HuH-7 (cell line): ENCODE data around the gene YTHDF1.

Experiments used
- DNase-seq: peaks from one replicate; pipeline ENCODE4 v3.0.0; 2011; ENCODE audit warnings: low spot score

The YTHDF1 gene

GRCh38 chr20:63185215-63185796 lies 30.6 kb downstream of the YTHDF1 start:
- no peak for DNase-seq

GRCh38 chr20:63183422-63184146 lies 32.3 kb downstream of the YTHDF1 start:
- DNase-seq = peak; percentile 92

GRCh38 chr20:63182946-63183415 lies 33.0 kb downstream of the YTHDF1 start:
- no peak for DNase-seq

GRCh38 chr20:63182425-63182824 lies 33.5 kb downstream of the YTHDF1 start:
- DNase-seq = no peak

- DNase-seq = no peak
These were observed 34.7 kb downstream of the YTHDF1 start for GRCh38 chr20:63181226-63181625.

DNA sequence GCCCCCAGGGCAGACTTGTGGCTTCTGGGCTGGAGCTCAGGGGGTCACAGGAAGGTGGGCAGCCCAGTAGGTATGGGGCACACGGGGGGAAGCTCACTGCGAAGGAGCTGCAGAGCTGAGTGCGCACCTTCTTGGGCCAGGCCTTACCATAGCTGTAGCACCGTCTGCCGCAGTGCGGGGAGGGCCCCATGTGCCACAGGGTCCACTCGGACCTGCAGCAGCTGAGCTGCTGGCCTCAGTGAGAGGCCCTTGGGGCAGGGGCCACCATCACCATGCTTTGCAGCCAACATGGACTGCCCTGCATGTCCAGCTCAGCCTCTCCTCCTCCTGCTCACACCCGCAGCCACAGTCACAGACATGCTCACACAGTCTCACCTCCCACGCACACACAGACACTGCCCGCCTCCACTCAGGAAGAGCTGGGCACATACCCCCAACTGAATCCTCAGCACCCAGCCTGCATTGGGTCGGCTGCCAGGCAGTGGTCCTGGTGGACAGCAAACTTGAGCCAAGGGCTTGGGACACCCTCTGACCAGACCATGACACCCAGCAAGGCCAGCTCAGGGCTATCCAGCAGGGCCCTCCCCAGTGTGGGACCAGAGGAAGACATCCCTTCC lies 35.3 kb downstream of the YTHDF1 start:
- DNase-seq = no peak

- DNase-seq = no peak
These were observed 36.0 kb downstream of the YTHDF1 start for GRCh38 chr20:63179687-63180568.

DNA sequence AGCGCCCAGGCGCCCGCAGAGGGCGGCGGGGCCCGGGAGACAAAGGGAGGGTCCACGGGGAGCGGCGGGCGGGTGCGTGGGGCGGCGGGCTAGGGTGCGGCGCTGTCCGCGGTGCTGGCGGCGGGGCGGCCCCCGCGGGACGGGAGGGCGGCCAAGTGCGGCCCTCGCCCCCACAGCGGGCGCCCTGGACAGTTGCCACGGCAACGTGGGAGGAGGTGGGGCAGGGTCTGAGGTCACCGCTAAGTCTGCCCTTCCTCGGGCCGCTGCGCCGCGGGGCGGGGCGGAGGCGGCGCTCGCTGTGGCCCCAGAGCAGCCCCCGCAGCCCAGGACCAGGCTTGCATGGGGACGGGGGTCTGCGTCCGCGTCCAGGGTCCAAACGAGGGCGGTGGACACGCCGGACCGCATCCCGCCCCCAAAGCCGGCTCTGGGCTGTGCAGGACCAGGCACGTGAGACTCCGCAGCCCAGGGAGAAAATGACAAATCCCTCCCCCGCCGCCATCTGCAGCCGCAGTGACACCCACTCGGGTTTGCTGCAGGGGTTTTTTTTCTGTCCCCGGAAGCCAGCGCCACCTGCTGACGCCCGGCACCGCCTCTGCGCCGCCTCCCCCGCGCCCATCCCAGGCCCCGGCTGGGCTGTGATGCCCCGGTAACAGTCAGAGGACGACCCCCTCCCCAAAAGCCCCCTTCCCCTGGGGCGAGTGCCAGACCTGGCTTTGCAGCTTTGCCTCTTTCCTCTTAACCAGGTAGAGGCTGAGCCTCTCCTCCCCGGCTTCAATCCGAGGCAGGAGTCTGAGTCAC lies 36.8 kb downstream of the YTHDF1 start:
- peak; percentile 82 for DNase-seq

DNA sequence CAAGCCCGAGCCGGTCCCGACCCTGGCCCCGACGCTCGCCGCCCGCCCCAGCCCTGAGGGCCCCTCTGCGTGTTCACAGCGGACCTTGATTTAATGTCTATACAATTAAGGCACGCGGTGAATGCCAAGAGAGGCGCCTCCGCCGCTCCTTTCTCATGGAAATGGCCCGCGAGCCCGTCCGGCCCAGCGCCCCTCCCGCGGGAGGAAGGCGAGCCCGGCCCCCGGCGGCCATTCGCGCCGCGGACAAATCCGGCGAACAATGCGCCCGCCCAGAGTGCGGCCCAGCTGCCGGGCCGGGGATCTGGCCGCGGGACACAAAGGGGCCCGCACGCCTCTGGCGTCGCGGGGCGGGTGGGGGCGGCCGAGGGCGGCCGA lies 37.5 kb downstream of the YTHDF1 start:
- DNase-seq = no peak

DNA sequence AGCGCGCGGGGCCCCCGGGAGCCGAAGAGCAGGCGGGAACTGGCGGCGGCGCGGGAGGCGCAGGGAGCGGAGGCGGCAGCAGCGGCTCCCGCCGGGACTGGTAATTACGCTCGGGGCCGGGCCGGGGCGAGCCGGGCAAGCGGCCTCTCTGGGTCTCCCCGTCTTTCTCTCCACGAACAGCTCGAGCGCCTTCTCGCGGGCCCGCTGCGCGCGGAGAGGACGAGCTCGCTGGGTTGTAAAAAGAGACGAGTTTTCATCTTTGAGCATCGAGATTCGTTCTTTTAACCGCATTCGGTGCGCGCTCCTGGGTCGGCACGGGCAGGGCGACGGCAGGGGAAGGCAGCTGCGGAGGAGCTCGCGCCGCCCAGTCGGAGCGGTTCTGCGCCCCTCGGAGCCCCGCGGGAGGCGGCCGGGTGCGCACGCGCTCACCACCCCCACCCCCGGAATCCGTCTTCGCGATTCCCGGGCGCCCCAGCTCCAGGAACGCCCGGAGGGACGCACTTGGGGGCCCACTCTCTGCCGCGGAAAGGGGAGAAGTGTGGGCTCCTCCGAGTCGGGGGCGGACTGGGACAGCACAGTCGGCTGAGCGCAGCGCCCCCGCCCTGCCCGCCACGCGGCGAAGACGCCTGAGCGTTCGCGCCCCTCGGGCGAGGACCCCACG lies 38.0 kb downstream of the YTHDF1 start:
- DNase-seq = no peak

DNA sequence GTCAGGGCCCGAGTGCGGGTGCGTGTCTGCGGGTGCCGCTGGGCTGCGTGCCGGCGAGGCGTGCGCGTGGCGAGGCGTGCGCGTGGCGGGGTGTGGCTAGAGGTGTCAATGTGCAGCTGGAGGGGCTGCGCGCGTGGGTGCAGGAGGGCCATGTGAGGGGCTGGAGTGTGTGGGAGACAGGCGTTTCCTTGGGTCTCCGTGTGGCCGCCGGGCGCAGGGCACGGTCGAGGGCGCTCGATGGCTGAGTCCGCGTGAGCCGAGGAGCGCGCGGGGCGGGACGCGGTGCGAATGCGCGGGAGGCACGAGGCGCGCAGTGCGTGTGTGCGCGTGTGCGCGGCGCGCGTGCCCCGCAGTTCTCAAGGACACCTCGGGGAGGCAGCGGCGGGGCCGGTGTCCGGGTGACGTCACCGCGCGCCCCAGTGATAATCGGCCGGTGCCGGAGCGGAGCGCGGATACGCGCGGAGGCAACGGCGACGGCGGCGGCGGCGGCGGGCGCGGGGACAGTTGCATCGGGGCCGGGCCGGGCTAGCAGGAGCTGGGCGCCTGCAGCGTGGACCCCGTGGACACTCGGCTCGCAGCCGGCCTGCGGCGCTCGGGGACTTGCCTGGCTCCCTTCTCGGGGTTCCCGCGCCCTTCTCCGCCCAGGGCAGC lies 38.7 kb downstream of the YTHDF1 start:
- DNase-seq = no peak

DNA sequence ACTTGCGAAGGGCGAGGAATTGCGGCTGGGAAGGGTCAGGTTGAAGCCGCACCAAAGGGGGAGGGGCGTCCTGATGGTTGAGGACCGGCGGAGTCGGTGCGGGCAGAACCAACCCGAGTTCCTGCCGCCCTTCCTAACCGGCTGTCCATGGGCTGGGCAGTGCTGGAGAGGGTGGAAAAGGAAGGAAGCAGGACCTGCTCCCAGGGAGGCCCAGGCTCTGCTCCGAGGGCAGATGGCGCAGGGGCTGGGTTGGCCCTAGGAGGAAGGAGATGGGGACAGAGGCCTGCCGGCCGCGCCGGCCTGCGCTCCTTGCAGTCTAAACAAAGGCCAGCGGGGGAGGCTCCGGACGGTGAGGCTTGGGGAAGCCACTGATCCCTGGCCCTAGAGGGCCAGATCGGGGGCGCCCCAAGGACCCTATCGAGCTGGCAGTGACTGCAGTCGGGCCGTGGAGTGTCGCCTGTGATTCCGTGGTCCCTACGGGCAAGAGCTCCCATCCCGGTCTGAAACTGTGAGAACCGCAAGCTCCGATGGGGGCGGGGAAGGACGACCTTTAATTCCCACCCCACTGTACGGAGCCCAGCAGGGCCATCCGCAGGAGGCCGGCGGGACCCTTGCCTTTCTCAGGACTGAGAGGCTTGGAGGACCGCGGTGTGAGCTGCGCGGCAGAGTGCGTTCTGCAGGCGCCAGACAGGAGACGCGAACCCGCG lies 39.4 kb downstream of the YTHDF1 start:
- no peak for DNase-seq

DNA sequence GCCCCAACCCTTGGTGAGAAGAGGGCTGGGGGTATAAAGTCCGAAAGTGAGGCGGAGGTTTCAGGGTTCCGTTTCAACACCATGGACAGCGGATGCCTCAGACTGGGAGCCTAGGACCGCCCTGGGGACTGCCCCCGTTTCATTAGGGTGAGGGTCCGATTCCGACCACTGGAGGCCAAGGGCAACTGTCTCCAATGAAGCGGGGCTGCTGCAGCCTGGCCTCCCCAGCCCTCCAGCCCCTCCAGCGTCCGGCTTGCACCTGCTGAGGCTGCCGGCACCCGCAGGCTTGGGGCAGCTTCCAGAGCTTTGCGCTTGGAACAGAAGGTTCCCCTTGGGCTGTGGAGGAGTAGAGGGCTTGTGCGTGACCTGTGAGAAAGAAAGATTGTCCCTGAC lies 39.9 kb downstream of the YTHDF1 start:
- DNase-seq = no peak

DNA sequence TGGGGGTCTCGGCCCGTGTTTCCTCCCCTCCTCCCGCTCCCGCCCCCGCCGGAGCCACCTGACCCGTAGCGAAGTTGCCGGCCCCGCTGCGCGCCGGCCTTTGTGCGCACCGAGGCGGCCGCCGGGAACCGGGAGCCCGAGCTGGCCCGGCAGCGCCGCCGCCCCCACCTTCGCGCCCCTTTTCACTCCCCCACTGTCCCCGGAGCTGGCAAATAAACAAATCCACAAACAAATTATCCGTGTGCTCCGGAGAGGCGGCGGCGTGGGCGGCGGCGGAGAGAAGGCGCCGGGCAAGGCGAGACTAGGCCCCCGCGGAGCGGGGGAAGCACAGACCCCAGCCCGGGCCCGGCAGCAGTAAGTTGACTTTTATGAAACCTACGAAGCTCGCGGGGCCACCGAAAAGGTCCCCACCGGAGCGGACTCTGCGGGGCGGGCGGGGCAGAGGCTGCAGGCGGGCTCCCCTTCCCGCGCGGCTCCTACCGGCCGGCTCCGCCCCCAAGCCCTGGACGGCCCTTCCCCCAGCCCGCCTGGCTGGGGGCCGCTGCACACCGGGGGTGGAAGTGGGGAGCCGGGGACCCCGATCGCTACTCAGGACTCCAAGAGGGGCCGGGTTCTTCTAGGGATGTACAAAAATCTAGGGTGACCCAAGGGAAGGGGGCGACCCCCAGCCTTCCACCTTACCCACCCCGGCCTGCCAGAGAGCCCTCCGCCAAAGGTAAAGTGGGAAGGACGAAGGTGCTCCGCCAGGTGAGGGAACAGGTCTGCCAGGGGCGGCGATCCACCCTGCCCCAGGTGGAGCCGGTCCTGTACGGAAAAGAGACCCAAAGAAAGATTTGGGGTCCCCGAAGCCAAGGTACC lies 40.7 kb downstream of the YTHDF1 start:
- DNase-seq = no peak

- DNase-seq = no peak
These were observed 41.5 kb downstream of the YTHDF1 start for GRCh38 chr20:63174309-63175037.

DNA sequence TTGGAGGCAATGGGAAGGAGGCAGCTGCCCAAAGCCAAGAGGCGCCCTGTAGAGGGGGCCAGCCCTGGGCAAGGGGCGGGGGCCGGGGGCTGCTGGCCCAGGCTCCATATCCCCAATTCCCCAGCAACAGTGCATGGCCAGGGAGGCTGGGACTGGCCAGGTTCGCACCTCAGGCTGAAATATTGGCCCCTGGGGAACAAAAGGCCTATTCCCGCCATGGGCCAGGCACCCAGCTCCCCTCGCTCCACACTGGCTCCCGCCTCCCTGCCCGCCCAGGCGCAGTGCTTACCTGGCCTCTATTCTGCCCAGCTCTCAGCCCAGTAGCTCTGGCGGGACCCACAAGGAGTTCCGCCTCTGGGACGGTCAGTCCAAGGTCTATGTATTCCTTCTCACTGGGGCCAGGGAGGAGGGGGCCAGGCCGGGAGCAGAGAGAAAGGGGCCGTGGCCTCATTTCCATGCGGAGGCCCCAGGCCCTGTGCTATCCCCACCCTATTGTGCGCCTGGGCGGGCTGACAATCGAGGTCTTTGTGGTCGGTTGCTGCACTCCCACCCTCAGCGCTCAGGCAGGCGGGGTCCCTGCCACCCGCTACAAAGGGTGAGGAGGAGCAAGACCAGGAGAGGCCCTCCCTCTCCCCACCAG lies 42.3 kb downstream of the YTHDF1 start:
- no peak for DNase-seq

GRCh38 chr20:63172726-63173125 lies 43.2 kb downstream of the YTHDF1 start:
- peak; percentile 60 for DNase-seq

DNA sequence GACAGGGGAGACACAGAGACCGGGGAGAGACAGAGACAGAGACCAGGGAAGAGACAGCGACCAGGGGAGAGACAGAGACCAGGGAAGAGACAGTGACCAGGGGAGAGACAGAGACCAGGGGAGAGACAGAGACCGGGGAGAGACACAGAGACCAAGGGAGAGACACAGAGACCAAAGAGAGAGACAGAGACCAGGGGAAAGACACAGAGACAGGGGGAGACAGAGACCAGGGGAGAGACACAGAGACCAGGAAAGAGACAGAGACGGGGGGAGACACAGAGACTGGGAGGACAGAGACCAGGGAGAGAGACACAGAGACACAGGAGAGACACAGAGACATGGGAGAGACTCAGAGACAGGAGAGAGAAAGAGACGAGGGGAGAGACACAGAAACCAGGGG lies 43.9 kb downstream of the YTHDF1 start:
- DNase-seq = no peak
